Mesendoderm (in vitro differentiated cells): Measurements from ENCODE around the gene PLXNC1.

Experiments used
- DNase-seq: peaks from one replicate; pipeline ENCODE4 v3.0.0; 2013
- H2AK5ac ChIP-seq: 2 replicates; pipeline ENCODE4 v1.6.1; 2013; ENCODE audit warnings: low read length, inconsistent platforms
- H2BK120ac ChIP-seq: 2 replicates; pipeline ENCODE4 v1.6.1; 2013; ENCODE audit warnings: low read depth, mild to moderate bottlenecking, low read length, moderate library complexity, mixed read lengths
- H2BK15ac ChIP-seq: replicated peaks from 2 replicates; pipeline ENCODE4 v1.6.1; 2013; ENCODE audit warnings: low read depth, mild to moderate bottlenecking, moderate library complexity
- H2BK5ac ChIP-seq: 2 replicates; pipeline ENCODE4 v1.6.1; 2013; ENCODE audit warnings: low read length, inconsistent platforms
- H3K18ac ChIP-seq: 2 replicates; pipeline ENCODE4 v1.6.1; 2013; ENCODE audit warnings: mild to moderate bottlenecking, low read length, mixed read lengths
- H3K23ac ChIP-seq: one replicate; pipeline ENCODE4 v1.6.1; 2013; ENCODE audit warnings: low read length
- H3K27ac ChIP-seq: 2 replicates; pipeline ENCODE4 v1.5.1; 2013; ENCODE audit warnings: low read depth, mild to moderate bottlenecking, inconsistent platforms, low read length, moderate library complexity
- H3K27me3 ChIP-seq: 2 replicates; pipeline ENCODE4 v1.6.1; 2013; ENCODE audit warnings: low read length, control low read depth, mild to moderate bottlenecking, inconsistent platforms; ENCODE audit not compliant: insufficient read depth, poor library complexity
- H3K36me3 ChIP-seq: 2 replicates; pipeline ENCODE4 v1.6.1; 2013; ENCODE audit warnings: low read length, inconsistent platforms; ENCODE audit not compliant: control insufficient read depth, insufficient read depth
- H3K4ac ChIP-seq: one replicate; pipeline ENCODE4 v1.6.1; 2013; ENCODE audit warnings: low read depth, mild to moderate bottlenecking, low read length, moderate library complexity
- H3K4me1 ChIP-seq: 2 replicates; pipeline ENCODE4 v1.6.1; 2013; ENCODE audit warnings: low read depth, low read length, inconsistent platforms; ENCODE audit not compliant: control insufficient read depth
- H3K4me2 ChIP-seq: 2 replicates; pipeline ENCODE4 v1.6.1; 2013; ENCODE audit warnings: low read length
- H3K4me3 ChIP-seq: 2 replicates; pipeline ENCODE4 v1.5.1; 2013; ENCODE audit warnings: mild to moderate bottlenecking, low read length
- H3K56ac ChIP-seq: one replicate; pipeline ENCODE4 v1.6.1; 2013; ENCODE audit warnings: low read length
- H3K79me1 ChIP-seq: 2 replicates; pipeline ENCODE4 v1.6.1; 2013; ENCODE audit warnings: low read length, inconsistent platforms
- H3K79me2 ChIP-seq: 2 replicates; pipeline ENCODE4 v1.6.1; 2013; ENCODE audit warnings: mild to moderate bottlenecking, low read length; ENCODE audit not compliant: control insufficient read depth, insufficient read depth
- H3K9ac ChIP-seq: 2 replicates; pipeline ENCODE4 v1.6.1; 2013; ENCODE audit warnings: low read length, inconsistent platforms
- H4K5ac ChIP-seq: one replicate; pipeline ENCODE4 v1.6.1; 2013; ENCODE audit warnings: low read length
- H4K8ac ChIP-seq: one replicate; pipeline ENCODE4 v1.6.1; 2013; ENCODE audit warnings: low read depth, mild to moderate bottlenecking, control low read depth, low read length, moderate library complexity
- WGBS: extraction: QIAGEN DNeasy Blood & Tissue Kit; methylation state at CpG from one replicate; pipeline ENCODE4 v1.1.7; 2013; ENCODE audit warnings: low lambda C conversion rate, missing lambda C conversion rate; ENCODE audit not compliant: insufficient coverage; ENCODE audit errors: extremely low coverage; 5-methylcytosine and 5-hydroxymethylcytosine counted together

The PLXNC1 gene

DNA sequence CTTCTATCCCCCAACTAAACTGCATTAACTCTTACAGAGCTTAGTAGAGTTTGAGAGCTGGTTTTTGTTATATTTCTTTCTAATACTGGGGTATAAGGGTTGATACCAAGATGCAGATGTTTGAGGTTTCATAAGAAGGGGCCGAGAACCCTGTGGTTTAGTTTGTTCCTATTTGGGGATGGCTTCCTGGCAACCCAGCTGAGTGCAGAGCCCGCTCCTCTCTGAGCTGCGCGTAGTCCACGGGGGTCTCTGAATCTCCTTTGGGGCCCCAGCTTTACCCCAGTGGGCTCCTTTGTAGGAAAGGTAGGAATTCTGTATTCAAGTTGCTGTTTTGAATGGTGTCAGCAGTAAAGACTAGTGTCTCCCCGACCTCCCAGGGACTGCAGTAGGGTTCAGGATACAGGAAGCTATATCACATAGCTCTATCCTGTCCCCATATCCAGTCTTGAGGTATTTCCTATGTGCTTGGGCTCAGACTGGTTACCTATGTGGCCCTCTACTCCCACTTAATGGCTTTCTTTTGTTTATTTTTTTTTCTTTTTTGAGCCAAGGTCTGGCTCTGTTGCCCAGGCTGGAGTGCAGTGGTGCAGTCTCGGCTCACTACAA, 25.4 kb downstream of the PLXNC1 start:
- no peak overlapping the region for H2BK120ac ChIP-seq
- H3K56ac ChIP-seq: no peak overlapping the region
- no peaks in the 10 kb centered on the region for H3K79me1 ChIP-seq
- no peak overlapping the region for H3K4me3 ChIP-seq
- no peak overlapping the region for H3K4me2 ChIP-seq
- no peak overlapping the region for H3K4ac ChIP-seq
- no peak overlapping the region for H4K8ac ChIP-seq
- no peak overlapping the region for H4K5ac ChIP-seq
- no peak for DNase-seq
- no peak overlapping the region for H2BK5ac ChIP-seq
- H3K79me2 ChIP-seq: no peaks in the 10 kb centered on the region
- no CpG with 5 or more reads among the region's 7 CpGs for WGBS
- H3K27me3 ChIP-seq: no peaks in the 10 kb centered on the region
- peak overlapping the region; percentile 56 for H3K18ac ChIP-seq
- no peak overlapping the region for H3K23ac ChIP-seq
- no peak overlapping the region for H3K9ac ChIP-seq
- no peaks in the 10 kb centered on the region for H3K4me1 ChIP-seq
- H3K36me3 ChIP-seq: no peaks in the 10 kb centered on the region
- H2BK15ac ChIP-seq: no peak overlapping the region
- H2AK5ac ChIP-seq: no peak overlapping the region
- no peak overlapping the region for H3K27ac ChIP-seq

GRCh38 chr12:94174576-94174975, 26.2 kb downstream of the PLXNC1 start:
- H2BK5ac ChIP-seq: no peak overlapping the region
- no peaks in the 10 kb centered on the region for H3K36me3 ChIP-seq
- no peak overlapping the region for H3K9ac ChIP-seq
- no peak overlapping the region for H4K8ac ChIP-seq
- no peaks in the 10 kb centered on the region for H3K79me2 ChIP-seq
- H3K79me1 ChIP-seq: no peaks in the 10 kb centered on the region
- no peak overlapping the region for H2AK5ac ChIP-seq
- H3K27me3 ChIP-seq: no peaks in the 10 kb centered on the region
- no CpG with 5 or more reads among the region's 1 CpG for WGBS
- H3K4me3 ChIP-seq: no peak overlapping the region
- H3K23ac ChIP-seq: no peak overlapping the region
- H3K27ac ChIP-seq: no peak overlapping the region
- no peak overlapping the region for H3K4me2 ChIP-seq
- no peak overlapping the region for H2BK15ac ChIP-seq
- H2BK120ac ChIP-seq: no peak overlapping the region
- no peak overlapping the region for H3K18ac ChIP-seq
- no peaks in the 10 kb centered on the region for H3K4me1 ChIP-seq
- H4K5ac ChIP-seq: no peak overlapping the region
- H3K4ac ChIP-seq: no peak overlapping the region
- H3K56ac ChIP-seq: no peak overlapping the region
- no peak for DNase-seq

DNA sequence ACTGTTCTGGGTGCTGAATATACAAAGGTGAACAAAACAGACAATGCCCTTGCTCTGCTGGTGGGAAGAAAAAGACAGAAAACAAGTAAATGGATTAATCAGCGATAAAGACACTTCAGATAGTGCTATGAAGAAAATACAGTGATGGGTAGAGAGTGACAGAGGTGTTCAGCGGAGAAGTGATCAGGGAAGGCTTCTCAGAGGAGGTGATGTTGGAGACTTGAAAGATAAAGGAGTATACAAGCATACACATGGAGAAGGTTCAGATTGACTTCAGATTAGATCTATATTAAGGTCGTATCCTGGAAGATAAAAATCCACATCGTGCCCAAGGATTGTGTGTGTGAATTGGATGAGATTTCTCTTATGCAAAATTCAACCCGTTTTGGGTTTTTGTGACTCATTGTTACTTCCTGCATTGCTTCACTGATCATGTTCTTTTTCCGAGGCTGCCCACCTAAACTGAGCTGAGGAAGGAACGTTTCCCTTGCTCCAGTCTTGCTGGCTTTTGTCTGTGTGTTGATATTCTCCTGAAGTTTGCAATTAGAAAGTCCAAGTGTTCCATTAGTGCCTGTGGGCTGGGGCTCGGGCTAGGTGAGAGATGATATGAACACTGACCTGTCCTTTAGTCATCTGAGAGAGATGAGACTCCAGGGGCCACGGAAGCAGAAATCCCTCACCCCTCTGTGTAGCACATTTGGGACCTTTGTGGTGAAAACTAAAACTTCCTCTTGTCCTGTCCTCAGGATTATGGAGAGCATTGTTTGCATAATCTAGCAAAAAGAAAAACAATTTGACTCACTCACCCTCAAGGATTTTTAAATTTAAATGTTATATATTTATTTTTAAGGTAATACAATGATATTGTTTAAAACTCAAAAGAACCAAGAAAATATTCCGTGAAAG, 27.6 kb downstream of the PLXNC1 start:
- Histone ChIP-seq H3K4me1 (no peaks in the 10 kb centered on the region), H3K4me3 (no peak overlapping the region), H3K79me1 (no peaks in the 10 kb centered on the region), H3K27ac (no peak overlapping the region), H3K4me2 (no peak overlapping the region), H2BK15ac (no peak overlapping the region), H3K36me3 (no peaks in the 10 kb centered on the region), H3K18ac (no peak overlapping the region), H4K5ac (no peak overlapping the region), H3K79me2 (no peaks in the 10 kb centered on the region), H3K56ac (no peak overlapping the region), H2BK120ac (no peak overlapping the region), H2BK5ac (no peak overlapping the region), H2AK5ac (no peak overlapping the region), H3K4ac (no peak overlapping the region), H3K27me3 (no peaks in the 10 kb centered on the region), H3K9ac (no peak overlapping the region), H3K23ac (no peak overlapping the region), H4K8ac (no peak overlapping the region)
- WGBS: no CpG with 5 or more reads among the region's 10 CpGs
- DNase-seq: no peak

DNA sequence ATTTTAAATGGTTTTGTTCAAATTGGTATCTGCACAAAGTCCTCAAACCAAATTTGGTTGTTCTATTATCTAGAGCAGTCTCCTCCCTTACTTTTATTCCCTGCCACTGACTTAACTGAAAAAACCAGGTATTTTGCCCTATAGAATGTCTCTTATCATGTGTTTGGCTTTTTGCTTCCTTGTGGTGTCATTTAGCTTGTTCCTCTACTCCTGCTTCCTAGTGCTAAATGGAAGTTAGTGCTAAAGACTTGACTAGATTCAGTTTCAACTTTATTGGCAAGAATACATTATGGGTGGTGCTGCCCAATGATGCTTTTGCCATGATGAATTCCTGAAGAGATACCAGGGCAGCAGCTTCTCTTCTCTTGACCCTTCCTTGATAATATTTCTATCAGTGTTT, 29.7 kb downstream of the PLXNC1 start:
- H3K36me3 ChIP-seq: no peaks in the 10 kb centered on the region

GRCh38 chr12:94178882-94179281, 30.5 kb downstream of the PLXNC1 start:
- Histone ChIP-seq H3K9ac (no peak overlapping the region), H3K79me2 (no peaks in the 10 kb centered on the region), H3K4me1 (no peaks in the 10 kb centered on the region), H2BK5ac (no peak overlapping the region), H3K27ac (no peak overlapping the region), H3K4me3 (no peak overlapping the region), H2BK120ac (no peak overlapping the region), H4K8ac (no peak overlapping the region), H3K4me2 (no peak overlapping the region), H2BK15ac (no peak overlapping the region), H3K23ac (no peak overlapping the region), H3K4ac (no peak overlapping the region), H4K5ac (no peak overlapping the region), H3K27me3 (no peaks in the 10 kb centered on the region), H3K56ac (no peak overlapping the region), H2AK5ac (no peak overlapping the region), H3K18ac (no peak overlapping the region), H3K36me3 (no peaks in the 10 kb centered on the region), H3K79me1 (no peaks in the 10 kb centered on the region)
- no CpG with 5 or more reads among the region's 3 CpGs for WGBS
- no peak for DNase-seq

More for the DNA sequence above, 29.7 kb downstream of the PLXNC1 start:
- no peak overlapping the region for H4K8ac ChIP-seq
- H3K27me3 ChIP-seq: no peaks in the 10 kb centered on the region
- H2BK120ac ChIP-seq: no peak overlapping the region
- no peak overlapping the region for H2AK5ac ChIP-seq
- no peaks in the 10 kb centered on the region for H3K79me2 ChIP-seq
- H3K4me3 ChIP-seq: no peak overlapping the region
- no peak overlapping the region for H3K23ac ChIP-seq
- no peak overlapping the region for H3K56ac ChIP-seq
- no peak overlapping the region for H3K4ac ChIP-seq
- H4K5ac ChIP-seq: no peak overlapping the region
- no peaks in the 10 kb centered on the region for H3K79me1 ChIP-seq
- H2BK15ac ChIP-seq: no peak overlapping the region
- H3K27ac ChIP-seq: no peak overlapping the region
- H3K9ac ChIP-seq: no peak overlapping the region
- no peak overlapping the region for H2BK5ac ChIP-seq
- H3K4me2 ChIP-seq: no peak overlapping the region
- H3K4me1 ChIP-seq: no peaks in the 10 kb centered on the region
- DNase-seq: no peak
- no peak overlapping the region for H3K18ac ChIP-seq
